Colonic mucosa (tissue), 4 donors: ENCODE results near the gene SND1. TPM values are rescaled to one million over a fixed set of nuclear protein-coding genes. Genes with fewer than 3 reads are reported as not detected.

ENCODE experiments used
- DNase-seq: peaks from one replicate; pipeline ENCODE4 v3.0.0-alpha.2; 2020
- H3K27ac ChIP-seq: fragments of 200-600 bp; one replicate; pipeline ENCODE4 v1.8.0; 2021
- H3K27me3 ChIP-seq: fragments of 200-600 bp; one replicate; pipeline ENCODE4 v1.8.0; 2021
- H3K36me3 ChIP-seq: fragments of 200-600 bp; one replicate; pipeline ENCODE4 v1.8.0; 2021
- H3K4me1 ChIP-seq: fragments of 200-600 bp; one replicate; pipeline ENCODE4 v1.8.0; 2021; ENCODE audit warnings: mild to moderate bottlenecking
- H3K4me3 ChIP-seq: fragments of 200-600 bp; one replicate; pipeline ENCODE4 v1.8.0; 2021
- H3K9ac ChIP-seq, 2 donors: one replicate each; pipeline ENCODE4 v1.7.0; 2013; ENCODE audit warnings: control low read depth in 2 of 2, low read depth in 2 of 2, low read length in 2 of 2
- H3K9me3 ChIP-seq: fragments of 200-600 bp; one replicate; pipeline ENCODE4 v1.8.0; 2021
- intact Hi-C: fragments of 100-400 bp; cut with DNase I; formaldehyde crosslinking; loops from one replicate; pipeline ENCODE4 v1.14.1; 2022
- total RNA-seq, 2 donors: library from RNA; stranded (reverse); fragmentation: NEBNext Ultra II Directional in 1 of 2; extraction: Animal tissue kit (Norgen Biotek cat#: 25700) in 1 of 2; gene quantifications; one replicate each; pipeline ENCODE4 v1.2.1, GENCODE V29; 2021
- TF ChIP-seq, protein P1 (sequence below): fragments of 200-600 bp; IDR thresholded peaks from one replicate; pipeline ENCODE4 v1.8.0; 2022; ENCODE audit warnings: antibody characterized with exemption, mild to moderate bottlenecking
- donor health status: healthy.
- donor health status: DM: no; HTN: no; CAD: no.
- donor health status: DM: no; HTN: no; CAD: no.

Gene SND1
- total RNA-seq, 2 donors from 2014 or later, result 134 to 163 TPM

DNA sequence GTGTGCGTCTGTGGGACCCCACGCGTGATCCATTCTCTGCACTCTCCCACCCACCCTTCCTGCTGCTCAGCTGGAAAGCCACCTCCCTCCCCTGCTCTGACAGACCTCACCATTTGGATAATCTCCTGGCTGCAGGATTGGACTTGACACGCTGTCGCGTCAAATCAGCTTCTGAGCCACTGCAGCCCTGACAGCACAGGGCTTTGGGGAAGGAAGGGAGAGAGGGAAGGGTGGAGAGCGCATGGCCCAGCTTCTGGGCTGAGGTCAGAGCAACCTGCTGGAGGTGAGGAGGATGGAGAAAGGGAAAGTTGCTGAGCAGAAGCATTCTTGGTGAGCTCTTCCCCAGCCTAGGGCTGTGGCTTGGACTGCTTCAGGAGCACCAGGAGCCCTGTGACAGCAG lies 428.2 kb downstream of the SND1 start:
- intact Hi-C loops, result no loop called here
- no peaks in the 10 kb centered on the region for H3K27me3 ChIP-seq
- TF ChIP-seq, protein P1, sequence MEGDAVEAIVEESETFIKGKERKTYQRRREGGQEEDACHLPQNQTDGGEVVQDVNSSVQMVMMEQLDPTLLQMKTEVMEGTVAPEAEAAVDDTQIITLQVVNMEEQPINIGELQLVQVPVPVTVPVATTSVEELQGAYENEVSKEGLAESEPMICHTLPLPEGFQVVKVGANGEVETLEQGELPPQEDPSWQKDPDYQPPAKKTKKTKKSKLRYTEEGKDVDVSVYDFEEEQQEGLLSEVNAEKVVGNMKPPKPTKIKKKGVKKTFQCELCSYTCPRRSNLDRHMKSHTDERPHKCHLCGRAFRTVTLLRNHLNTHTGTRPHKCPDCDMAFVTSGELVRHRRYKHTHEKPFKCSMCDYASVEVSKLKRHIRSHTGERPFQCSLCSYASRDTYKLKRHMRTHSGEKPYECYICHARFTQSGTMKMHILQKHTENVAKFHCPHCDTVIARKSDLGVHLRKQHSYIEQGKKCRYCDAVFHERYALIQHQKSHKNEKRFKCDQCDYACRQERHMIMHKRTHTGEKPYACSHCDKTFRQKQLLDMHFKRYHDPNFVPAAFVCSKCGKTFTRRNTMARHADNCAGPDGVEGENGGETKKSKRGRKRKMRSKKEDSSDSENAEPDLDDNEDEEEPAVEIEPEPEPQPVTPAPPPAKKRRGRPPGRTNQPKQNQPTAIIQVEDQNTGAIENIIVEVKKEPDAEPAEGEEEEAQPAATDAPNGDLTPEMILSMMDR, result no peak
- H3K27ac ChIP-seq, result no peak overlapping the region
- DNase-seq, result no peak
- no peaks in the 10 kb centered on the region for H3K9me3 ChIP-seq
- no peak overlapping the region for H3K9ac ChIP-seq
- no peak overlapping the region for H3K4me3 ChIP-seq
- peaks cover 5% of the 10 kb centered on the region for H3K4me1 ChIP-seq
- no peaks in the 10 kb centered on the region for H3K36me3 ChIP-seq

DNA sequence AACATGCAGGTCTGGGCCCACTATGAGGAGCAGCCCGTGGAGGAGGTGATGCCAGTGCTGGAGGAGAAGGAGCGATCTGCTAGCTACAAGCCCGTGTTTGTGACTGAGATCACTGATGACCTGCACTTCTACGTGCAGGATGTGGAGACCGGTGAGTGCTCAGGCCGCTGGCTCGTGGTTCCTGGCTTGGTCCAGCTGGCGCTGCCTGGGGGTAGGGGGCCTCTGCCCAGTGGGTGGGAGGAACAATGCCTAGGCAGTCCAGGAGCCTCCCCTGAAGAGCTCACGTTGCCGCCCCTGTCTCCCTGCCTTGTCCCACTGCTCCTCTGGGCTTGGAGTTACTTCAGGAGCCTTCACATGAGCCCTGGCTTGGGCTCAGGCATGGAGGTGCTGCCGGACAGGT lies 429.4 kb downstream of the SND1 start:
- no peaks in the 10 kb centered on the region for H3K9me3 ChIP-seq
- H3K27ac ChIP-seq, result no peak overlapping the region
- intact Hi-C loops, result no loop called here
- no peak overlapping the region for H3K4me3 ChIP-seq
- H3K27me3 ChIP-seq, result no peaks in the 10 kb centered on the region
- TF ChIP-seq, protein P1, result no peak
- DNase-seq, result no peak
- no peak overlapping the region for H3K9ac ChIP-seq
- H3K36me3 ChIP-seq, result no peaks in the 10 kb centered on the region
- peaks cover 5% of the 10 kb centered on the region for H3K4me1 ChIP-seq

DNA sequence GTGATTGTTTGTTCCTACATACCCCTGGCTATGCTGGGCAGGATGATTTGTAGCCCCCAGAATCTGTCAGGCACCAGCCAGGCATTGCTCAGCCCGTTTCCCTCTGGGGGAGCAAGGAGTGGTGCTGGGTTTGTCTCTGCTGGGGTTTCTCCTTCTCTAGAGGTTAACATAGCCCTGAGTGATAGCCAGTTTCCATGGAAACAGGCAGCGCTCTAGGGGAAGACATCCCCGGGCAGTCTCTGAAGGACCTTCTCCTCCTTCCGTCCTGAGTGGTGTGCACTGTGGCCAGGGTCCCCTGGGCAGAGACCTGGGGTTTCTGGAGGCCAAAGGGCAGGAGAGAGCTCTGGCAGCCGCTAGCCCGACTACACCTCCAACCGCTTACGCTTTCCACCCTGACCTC lies 429.8 kb downstream of the SND1 start:
- H3K27me3 ChIP-seq, result no peaks in the 10 kb centered on the region
- H3K36me3 ChIP-seq, result no peaks in the 10 kb centered on the region
- H3K27ac ChIP-seq, result no peak overlapping the region
- no peaks in the 10 kb centered on the region for H3K9me3 ChIP-seq
- TF ChIP-seq, protein P1, result no peak
- no peak overlapping the region for H3K4me3 ChIP-seq
- DNase-seq, result no peak
- H3K9ac ChIP-seq, result no peak overlapping the region
- H3K4me1 ChIP-seq, result peaks cover 2% of the 10 kb centered on the region
- intact Hi-C loops, result no loop called here

DNA sequence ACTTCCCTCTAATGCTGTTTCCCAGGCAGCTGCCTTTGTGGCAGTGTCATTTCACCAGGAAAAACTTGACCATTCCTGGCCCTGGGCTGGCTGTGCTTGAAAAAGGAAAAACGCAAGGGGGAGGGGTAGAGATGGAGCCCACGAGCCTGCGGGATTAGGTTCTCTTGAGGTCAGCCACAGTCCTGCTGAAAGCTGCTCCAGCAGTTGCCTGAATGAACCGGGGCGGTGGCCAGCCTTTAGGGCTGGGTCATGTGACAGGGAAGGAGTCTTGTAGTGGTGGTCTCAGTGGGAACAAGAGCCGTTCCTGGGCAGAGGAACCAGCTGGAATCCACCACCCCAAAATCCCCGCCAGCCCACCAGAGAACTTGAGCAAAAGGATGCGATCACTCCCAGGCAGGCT lies 430.4 kb downstream of the SND1 start:
- Histone ChIP-seq H3K4me1 (no peaks in the 10 kb centered on the region), H3K4me3 (no peak overlapping the region), H3K9ac (no peak overlapping the region), H3K36me3 (no peaks in the 10 kb centered on the region), H3K27ac (no peak overlapping the region), H3K27me3 (no peaks in the 10 kb centered on the region), H3K9me3 (no peaks in the 10 kb centered on the region)
- DNase-seq, result no peak
- intact Hi-C loops, result no loop called here
- TF ChIP-seq, protein P1, result no peak

DNA sequence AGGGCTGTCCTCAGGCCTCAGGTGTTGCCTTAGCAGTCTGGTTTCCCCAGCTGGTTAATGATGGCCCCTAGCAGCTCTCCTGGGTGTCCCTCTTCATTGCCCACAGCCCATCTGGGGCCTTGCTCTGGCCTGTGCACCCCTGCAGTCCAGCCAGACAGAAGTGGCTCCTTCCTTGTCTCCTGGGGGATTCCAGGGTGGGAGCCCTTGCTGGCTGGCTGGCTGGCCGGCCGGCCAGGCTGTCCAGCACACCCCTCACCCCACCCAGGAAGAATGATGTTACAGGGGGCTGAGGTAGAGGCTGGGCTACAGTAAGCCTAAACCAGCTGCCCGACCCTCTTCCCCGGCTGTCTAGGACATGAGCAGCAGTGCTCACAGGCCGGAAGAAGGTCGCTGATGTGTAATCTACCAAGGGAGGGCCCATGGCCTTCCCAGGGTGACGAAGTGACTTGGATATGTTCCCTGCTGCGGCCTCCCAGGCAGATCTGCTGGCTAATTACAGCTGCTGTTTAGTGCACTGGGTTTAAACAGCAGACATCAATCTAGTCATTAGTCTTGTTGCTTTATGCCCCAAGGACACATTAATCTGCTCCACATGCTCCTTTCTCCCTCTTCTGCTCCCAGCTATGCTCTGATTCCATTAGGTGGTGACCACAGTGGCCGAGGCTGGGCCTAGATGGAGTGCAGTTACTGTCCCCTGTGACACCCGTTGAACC lies 433.1 kb downstream of the SND1 start:
- Histone ChIP-seq H3K27me3 (no peaks in the 10 kb centered on the region), H3K4me1 (no peaks in the 10 kb centered on the region), H3K4me3 (no peak overlapping the region), H3K36me3 (no peaks in the 10 kb centered on the region), H3K9ac (no peak overlapping the region), H3K27ac (no peak overlapping the region), H3K9me3 (no peaks in the 10 kb centered on the region)
- intact Hi-C loops, result no loop called here
- DNase-seq, result no peak
- TF ChIP-seq, protein P1, result no peak
